Muscle layer of duodenum (tissue), 2 donors: ENCODE data around the gene CNOT6.
"Not testable (repeated sequence)": the region's sequence is repeated elsewhere in the genome, so short reads cannot be mapped to it uniquely, and the experiment has no call there.

Experiments
- H3K27ac ChIP-seq: one replicate; pipeline ENCODE4 v1.7.0; 2013; ENCODE audit warnings: mild to moderate bottlenecking, low read length
- H3K27me3 ChIP-seq: one replicate; pipeline ENCODE4 v1.7.0; 2013; ENCODE audit warnings: low read depth, mild to moderate bottlenecking, control low read depth, low read length
- H3K36me3 ChIP-seq, 2 donors: one replicate each; pipeline ENCODE4 v1.7.0; 2013; ENCODE audit warnings: low read length in 2 of 2, control low read depth in 1 of 2, mild to moderate bottlenecking in 1 of 2; ENCODE audit not compliant: insufficient read depth in 2 of 2, control insufficient read depth in 1 of 2
- H3K4me1 ChIP-seq, 2 donors: one replicate each; pipeline ENCODE4 v1.7.0; 2013; ENCODE audit warnings: low read length in 2 of 2, mild to moderate bottlenecking in 2 of 2, control low read depth in 1 of 2, moderate library complexity in 1 of 2; ENCODE audit not compliant: insufficient read depth in 2 of 2, control insufficient read depth in 1 of 2
- H3K4me3 ChIP-seq, 2 donors: one replicate each; pipeline ENCODE4 v1.7.0; 2013; ENCODE audit warnings: low read length in 2 of 2, low read depth in 1 of 2, mild to moderate bottlenecking in 1 of 2
- H3K9me3 ChIP-seq, 2 donors: one replicate each; pipeline ENCODE4 v1.7.0; 2013; ENCODE audit warnings: low read length in 2 of 2, control low read depth in 1 of 2, mild to moderate bottlenecking in 1 of 2; ENCODE audit not compliant: control insufficient read depth in 1 of 2
- donor health status: healthy.

The CNOT6 gene

GRCh38 chr5:180465052-180465451 is 29.1 kb upstream of the CNOT6 start:
- not testable (repeated sequence) for H3K4me1 ChIP-seq, H3K27ac ChIP-seq, H3K9me3 ChIP-seq, H3K4me3 ChIP-seq, H3K36me3 ChIP-seq, H3K27me3 ChIP-seq

DNA sequence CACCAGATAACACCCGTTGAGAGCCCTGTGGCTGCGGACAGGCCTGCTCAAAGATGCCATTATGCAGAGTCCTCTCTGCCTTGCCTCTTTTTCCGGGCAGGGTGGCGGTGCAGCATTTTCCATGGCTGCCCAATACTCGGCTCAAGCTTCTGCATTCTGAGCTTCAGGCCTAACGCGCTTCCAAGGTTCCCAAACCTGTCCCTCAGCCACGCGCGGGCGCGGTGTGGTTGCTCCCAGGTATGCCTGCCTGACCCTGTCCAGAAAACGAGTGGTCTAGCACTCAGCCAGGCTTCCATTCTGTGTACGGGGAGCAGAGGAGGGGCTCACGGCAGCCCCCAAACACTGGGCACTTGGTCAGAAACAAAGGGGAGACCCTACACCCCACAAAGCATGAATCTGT is 27.9 kb upstream of the CNOT6 start:
- H3K4me1 ChIP-seq, result peaks cover 0 to 3% of the 10 kb centered on the region in 2 donors
- H3K4me3 ChIP-seq, result no peak overlapping the region
- no peak overlapping the region for H3K27ac ChIP-seq
- no peaks in the 10 kb centered on the region for H3K27me3 ChIP-seq
- H3K36me3 ChIP-seq, result no peaks in the 10 kb centered on the region
- H3K9me3 ChIP-seq, result no peaks in the 10 kb centered on the region

DNA sequence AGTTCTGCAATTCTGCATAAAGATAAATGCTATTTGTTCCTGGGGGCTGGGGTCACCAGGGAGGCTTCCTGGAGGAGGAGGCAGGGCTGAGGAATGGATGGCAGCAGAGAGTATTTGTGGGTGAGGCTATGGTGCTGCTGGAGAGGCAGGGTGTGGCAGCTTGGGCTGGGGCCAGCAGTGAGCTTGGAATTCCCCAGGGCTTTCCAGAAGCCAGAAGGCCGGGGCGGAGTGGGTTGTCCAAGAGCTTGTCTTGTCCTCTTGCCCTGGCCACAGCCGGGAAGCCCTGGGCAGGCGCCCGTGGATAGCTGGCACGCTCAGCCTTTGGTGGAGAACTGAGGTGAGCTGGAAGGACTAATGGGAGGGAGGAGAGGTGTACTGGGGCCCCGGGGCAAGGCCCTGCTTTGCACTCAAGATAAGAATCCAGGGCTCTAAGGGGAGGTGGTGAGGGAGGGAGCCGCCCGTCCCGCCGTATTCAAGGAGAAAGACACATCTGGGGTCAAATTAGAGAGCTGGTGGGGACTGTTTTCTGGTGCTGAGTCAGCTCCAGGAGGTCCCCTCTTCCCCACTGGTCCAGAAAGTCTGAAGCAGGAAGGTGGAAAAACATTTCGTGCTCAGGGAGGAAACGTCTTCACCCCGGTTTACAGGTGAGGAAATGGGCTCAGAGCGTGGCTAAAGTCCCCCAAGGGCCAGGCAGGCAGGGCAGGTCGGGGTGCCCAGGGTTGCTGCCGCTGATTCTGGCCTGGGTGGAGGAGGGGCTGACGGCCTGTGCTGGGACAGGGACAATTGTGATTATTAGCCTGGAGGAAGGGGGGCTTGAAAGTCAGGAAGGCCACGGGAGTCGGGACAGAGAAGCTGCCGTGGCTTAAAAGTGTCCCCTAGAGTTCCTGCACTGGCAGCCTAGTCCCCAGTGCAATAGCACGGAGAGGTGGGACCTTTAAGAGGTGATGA is 26.9 kb upstream of the CNOT6 start:
- no peak overlapping the region for H3K27ac ChIP-seq
- no peak overlapping the region for H3K4me3 ChIP-seq

GRCh38 chr5:180467989-180468731 is 26.0 kb upstream of the CNOT6 start:
- no peaks in the 10 kb centered on the region for H3K9me3 ChIP-seq
- H3K27me3 ChIP-seq, result no peaks in the 10 kb centered on the region
- H3K4me1 ChIP-seq, result peaks cover 0 to 3% of the 10 kb centered on the region in 2 donors
- no peak overlapping the region for H3K4me3 ChIP-seq
- H3K36me3 ChIP-seq, result no peaks in the 10 kb centered on the region
- no peak overlapping the region for H3K27ac ChIP-seq

More for the DNA sequence above, 26.9 kb upstream of the CNOT6 start:
- Histone ChIP-seq H3K36me3 (no peaks in the 10 kb centered on the region), H3K4me1 (peaks cover 0 to 3% of the 10 kb centered on the region in 2 donors), H3K9me3 (no peaks in the 10 kb centered on the region), H3K27me3 (no peaks in the 10 kb centered on the region)

GRCh38 chr5:180468732-180469585 is 25.2 kb upstream of the CNOT6 start:
- no peak overlapping the region for H3K27ac ChIP-seq
- no peaks in the 10 kb centered on the region for H3K27me3 ChIP-seq
- no peaks in the 10 kb centered on the region for H3K9me3 ChIP-seq
- H3K4me1 ChIP-seq, result peaks cover 0 to 3% of the 10 kb centered on the region in 2 donors
- no peaks in the 10 kb centered on the region for H3K36me3 ChIP-seq
- H3K4me3 ChIP-seq, result no peak overlapping the region

DNA sequence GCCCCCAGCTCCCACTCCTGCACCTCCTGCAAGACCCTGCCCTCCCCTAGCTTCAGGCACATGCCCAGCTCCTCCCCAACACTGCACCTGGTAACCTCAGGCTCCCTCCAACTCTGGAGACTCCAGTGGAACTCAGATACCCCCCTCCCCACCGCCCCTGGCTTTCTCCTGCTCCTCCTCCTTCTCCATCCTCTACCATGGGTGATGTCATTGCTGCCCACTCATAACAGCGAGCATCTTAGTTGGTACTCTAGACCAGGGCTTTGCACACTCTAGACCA is 24.7 kb upstream of the CNOT6 start:
- Histone ChIP-seq H3K27ac (no peak overlapping the region), H3K27me3 (no peaks in the 10 kb centered on the region), H3K4me3 (no peak overlapping the region), H3K36me3 (no peaks in the 10 kb centered on the region), H3K4me1 (peaks cover 0 to 3% of the 10 kb centered on the region in 2 donors), H3K9me3 (no peaks in the 10 kb centered on the region)

GRCh38 chr5:180469866-180470265 is 24.3 kb upstream of the CNOT6 start:
- Histone ChIP-seq H3K4me1 (peaks cover 0 to 3% of the 10 kb centered on the region in 2 donors), H3K27ac (no peak overlapping the region), H3K36me3 (no peaks in the 10 kb centered on the region), H3K4me3 (no peak overlapping the region), H3K9me3 (no peaks in the 10 kb centered on the region), H3K27me3 (no peaks in the 10 kb centered on the region)

GRCh38 chr5:180470361-180470760 is 23.8 kb upstream of the CNOT6 start:
- Histone ChIP-seq H3K4me3 (no peak overlapping the region), H3K9me3 (no peaks in the 10 kb centered on the region), H3K4me1 (peaks cover 0 to 3% of the 10 kb centered on the region in 2 donors), H3K36me3 (no peaks in the 10 kb centered on the region), H3K27me3 (no peaks in the 10 kb centered on the region), H3K27ac (no peak overlapping the region)

DNA sequence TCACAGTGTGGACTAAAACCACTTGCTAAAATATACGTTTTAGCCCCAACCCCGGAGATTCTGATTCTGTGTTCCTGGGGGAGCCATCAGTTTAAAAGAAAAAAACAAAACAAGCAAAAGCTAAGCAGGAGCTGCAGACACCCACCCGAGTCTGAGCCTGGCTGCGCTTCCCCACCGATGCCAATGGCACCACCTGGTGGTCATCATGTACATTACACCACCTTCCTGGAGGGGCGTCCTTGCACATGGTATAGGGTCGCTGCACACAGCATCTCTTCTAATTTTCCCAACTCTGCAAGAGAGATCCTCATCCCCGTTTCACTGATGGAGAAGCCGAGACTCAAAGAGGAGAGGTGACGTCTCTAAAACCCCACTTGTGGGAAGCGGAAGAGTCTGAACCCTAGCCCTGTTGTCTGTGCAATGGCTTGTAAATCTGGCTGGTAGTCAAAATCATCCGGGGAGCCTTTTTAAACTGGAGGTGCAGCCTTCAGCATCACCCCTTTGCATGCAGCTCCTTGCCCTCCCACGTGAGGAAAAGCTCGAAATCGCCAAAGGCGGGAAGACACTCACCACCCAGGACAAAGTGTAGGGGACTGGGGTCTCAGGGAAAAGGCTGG is 23.1 kb upstream of the CNOT6 start:
- Histone ChIP-seq H3K9me3 (no peaks in the 10 kb centered on the region), H3K36me3 (no peaks in the 10 kb centered on the region), H3K4me1 (peaks cover 0 to 3% of the 10 kb centered on the region in 2 donors), H3K27ac (no peak overlapping the region), H3K27me3 (no peaks in the 10 kb centered on the region), H3K4me3 (no peak overlapping the region)

GRCh38 chr5:180471866-180472265 is 22.3 kb upstream of the CNOT6 start:
- Histone ChIP-seq H3K27me3 (no peaks in the 10 kb centered on the region), H3K27ac (no peak overlapping the region), H3K9me3 (no peaks in the 10 kb centered on the region), H3K36me3 (no peaks in the 10 kb centered on the region), H3K4me1 (peaks cover 0 to 3% of the 10 kb centered on the region in 2 donors), H3K4me3 (no peak overlapping the region)

- Histone ChIP-seq H3K27ac (no peak overlapping the region), H3K27me3 (no peaks in the 10 kb centered on the region), H3K9me3 (no peaks in the 10 kb centered on the region), H3K36me3 (no peaks in the 10 kb centered on the region), H3K4me3 (no peak overlapping the region), H3K4me1 (peaks cover 0 to 3% of the 10 kb centered on the region in 2 donors)
Observed at GRCh38 chr5:180472269-180472668, 21.9 kb upstream of the CNOT6 start.
